Vagina (tissue), 2 donors: Measurements from ENCODE around the gene GLB1L3. TPM values are rescaled to one million over a fixed set of nuclear protein-coding genes. Genes with fewer than 3 reads are reported as not detected.

Experiments used
- DNase-seq, 2 donors: peaks; one replicate each; pipeline ENCODE4 v3.0.0-alpha.2; 2017; ENCODE audit errors: extremely low spot score in 2 of 2
- H3K27ac ChIP-seq: fragments of 200-600 bp; sonication (generic); one replicate; pipeline ENCODE4 v1.5.1; 2019
- H3K27me3 ChIP-seq: fragments of 200-600 bp; sonication (generic); one replicate; pipeline ENCODE4 v1.5.1; 2019
- H3K36me3 ChIP-seq, 2 donors: fragments of 200-600 bp; sonication (generic); one replicate each; pipeline ENCODE4 v1.5.1; 2017 to 2019
- H3K4me1 ChIP-seq: fragments of 200-600 bp; sonication (generic); one replicate; pipeline ENCODE4 v1.5.1; 2019
- H3K4me3 ChIP-seq, 2 donors: fragments of 200-600 bp; sonication (generic); 1 replicate in 1 of 2; 2 replicates in 1 of 2; pipeline ENCODE4 v1.5.1; 2016 to 2019
- H3K9me3 ChIP-seq: fragments of 200-600 bp; sonication (generic); one replicate; pipeline ENCODE4 v1.5.1; 2019
- POLR2A ChIP-seq, 2 donors: fragments of 450-650 bp; IDR thresholded peaks; one replicate each; pipeline ENCODE4 v1.6.1; 2017; ENCODE audit warnings: antibody characterized with exemption in 2 of 2, mild to moderate bottlenecking in 2 of 2, moderate library complexity in 2 of 2
- POLR2AphosphoS5 ChIP-seq, 2 donors: sonication (generic); formaldehyde crosslinking; IDR thresholded peaks; one replicate each; pipeline ENCODE4 v1.9.0; 2017; ENCODE audit warnings: antibody characterized with exemption in 2 of 2, mild to moderate bottlenecking in 2 of 2, low read depth in 1 of 2; ENCODE audit not compliant: insufficient read depth in 1 of 2
- intact Hi-C: fragments of 100-400 bp; cut with DNase I; formaldehyde crosslinking; loops from one replicate; pipeline ENCODE4 v1.15.1; 2023
- total RNA-seq: library from RNA; depleted of rRNA; stranded (reverse); fragments of >200 nt; gene quantifications from one replicate; pipeline ENCODE4 v1.2.3, GENCODE V29; 2016
- TF ChIP-seq, protein P1 (sequence below), 3 experiments: fragments of 450-650 bp in 2 of 3; fragments of 200-600 bp in 1 of 3; sonication (generic) in 1 of 3; IDR thresholded peaks; one replicate each; pipeline ENCODE4 v1.5.1; 2017 to 2019; ENCODE audit warnings: antibody characterized with exemption in 3 of 3, mild to moderate bottlenecking in 2 of 3, moderate library complexity in 2 of 3

The GLB1L3 gene
- total RNA-seq, 1 donor from 2014 or later, result 2.2 TPM

DNA sequence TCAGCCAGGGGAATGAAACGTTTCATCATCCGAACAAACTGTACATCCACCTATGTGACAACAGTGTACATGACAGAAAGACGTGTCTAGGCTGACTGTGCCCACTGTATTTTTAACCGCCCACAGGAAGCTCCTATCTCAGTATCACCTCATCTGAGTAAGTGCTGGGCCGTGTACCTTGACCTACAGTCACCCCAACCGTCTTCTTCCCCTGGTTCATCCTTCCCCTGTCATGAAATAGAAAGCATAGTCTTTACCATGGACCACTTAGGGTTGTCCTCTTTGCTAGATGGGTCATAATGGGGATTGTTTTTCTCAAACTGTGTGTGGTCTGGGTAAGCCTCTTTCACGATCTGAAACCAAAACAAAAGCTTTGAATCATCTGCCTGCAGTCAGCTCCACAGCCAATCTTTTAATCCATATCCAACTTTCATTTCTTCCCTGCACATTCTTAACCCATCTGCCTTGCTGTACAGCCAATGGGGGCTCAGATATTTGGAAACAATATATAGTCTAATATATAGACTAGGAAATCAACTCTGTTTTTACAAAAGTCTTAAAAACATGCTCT lies 27.2 kb upstream of the GLB1L3 start:
- no peak for DNase-seq
- Histone ChIP-seq H3K27ac (no peak overlapping the region), H3K4me3 (no peak overlapping the region), H3K4me1 (peaks cover 16% of the 10 kb centered on the region), H3K27me3 (no peaks in the 10 kb centered on the region), H3K9me3 (no peaks in the 10 kb centered on the region), H3K36me3 (peaks cover 0 to 47% of the 10 kb centered on the region in 2 donors)
- intact Hi-C loops, result no loop called here
- TF ChIP-seq POLR2A (IDR thresholded peaks at IDR 0.05) (no peak), POLR2AphosphoS5 (IDR thresholded peaks at IDR 0.05; ENCODE audit: insufficient read depth in 1 of 2, low read depth in 1 of 2) (no peak)
- TF ChIP-seq, protein P1, sequence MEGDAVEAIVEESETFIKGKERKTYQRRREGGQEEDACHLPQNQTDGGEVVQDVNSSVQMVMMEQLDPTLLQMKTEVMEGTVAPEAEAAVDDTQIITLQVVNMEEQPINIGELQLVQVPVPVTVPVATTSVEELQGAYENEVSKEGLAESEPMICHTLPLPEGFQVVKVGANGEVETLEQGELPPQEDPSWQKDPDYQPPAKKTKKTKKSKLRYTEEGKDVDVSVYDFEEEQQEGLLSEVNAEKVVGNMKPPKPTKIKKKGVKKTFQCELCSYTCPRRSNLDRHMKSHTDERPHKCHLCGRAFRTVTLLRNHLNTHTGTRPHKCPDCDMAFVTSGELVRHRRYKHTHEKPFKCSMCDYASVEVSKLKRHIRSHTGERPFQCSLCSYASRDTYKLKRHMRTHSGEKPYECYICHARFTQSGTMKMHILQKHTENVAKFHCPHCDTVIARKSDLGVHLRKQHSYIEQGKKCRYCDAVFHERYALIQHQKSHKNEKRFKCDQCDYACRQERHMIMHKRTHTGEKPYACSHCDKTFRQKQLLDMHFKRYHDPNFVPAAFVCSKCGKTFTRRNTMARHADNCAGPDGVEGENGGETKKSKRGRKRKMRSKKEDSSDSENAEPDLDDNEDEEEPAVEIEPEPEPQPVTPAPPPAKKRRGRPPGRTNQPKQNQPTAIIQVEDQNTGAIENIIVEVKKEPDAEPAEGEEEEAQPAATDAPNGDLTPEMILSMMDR (IDR thresholded peaks at IDR 0.05), result no peak

DNA sequence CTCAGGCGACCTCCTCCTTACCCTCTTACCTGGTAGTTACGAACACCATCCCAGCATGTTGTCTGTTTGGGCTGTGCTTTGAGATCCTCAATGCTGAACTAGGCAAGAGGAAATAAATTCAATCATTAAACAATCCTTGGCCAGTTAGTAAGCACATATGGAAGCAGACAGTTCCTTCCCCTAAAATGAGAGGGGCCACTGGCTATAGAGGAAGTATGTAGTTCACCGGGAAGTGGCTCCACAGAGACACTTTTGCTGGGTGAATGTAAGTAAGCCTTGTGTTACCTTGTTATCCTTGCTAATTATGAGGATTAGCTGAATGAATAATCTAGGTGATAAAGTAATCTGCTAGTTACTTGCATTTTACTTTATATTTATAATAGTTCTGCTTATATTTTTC lies 25.9 kb upstream of the GLB1L3 start:
- no peak for TF ChIP-seq POLR2A (IDR thresholded peaks at IDR 0.05)
- TF ChIP-seq POLR2AphosphoS5 (IDR thresholded peaks at IDR 0.05; ENCODE audit: insufficient read depth in 1 of 2, low read depth in 1 of 2), result no peak
- H3K36me3 ChIP-seq, result peaks cover 0 to 37% of the 10 kb centered on the region in 2 donors
- H3K9me3 ChIP-seq, result no peaks in the 10 kb centered on the region
- intact Hi-C loops, result no loop called here
- no peak overlapping the region for H3K27ac ChIP-seq
- peaks cover 24% of the 10 kb centered on the region for H3K4me1 ChIP-seq
- no peak for DNase-seq
- no peak overlapping the region for H3K4me3 ChIP-seq
- H3K27me3 ChIP-seq, result no peaks in the 10 kb centered on the region

DNA sequence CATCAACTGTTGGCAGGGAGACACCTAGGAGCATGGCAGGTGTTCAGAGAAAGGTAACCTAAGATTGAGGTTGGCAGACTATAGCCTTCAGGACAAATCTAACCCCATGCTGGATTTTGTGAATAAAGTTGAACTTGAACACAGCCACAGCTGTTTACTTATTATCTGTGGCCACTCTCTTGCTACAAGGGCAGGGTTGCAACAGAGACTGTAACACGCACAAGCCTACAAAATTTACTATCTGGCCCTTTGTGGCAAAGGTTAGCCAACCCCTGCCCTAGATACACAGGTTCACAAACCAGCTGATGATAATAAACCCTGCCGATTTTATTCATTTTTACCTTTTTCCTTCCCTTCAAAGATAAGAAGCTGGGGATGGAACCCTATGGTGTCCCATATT lies 25.5 kb upstream of the GLB1L3 start:
- Histone ChIP-seq H3K27ac (no peak overlapping the region), H3K36me3 (peaks cover 0 to 32% of the 10 kb centered on the region in 2 donors), H3K27me3 (no peaks in the 10 kb centered on the region), H3K4me3 (no peak overlapping the region), H3K4me1 (peaks cover 24% of the 10 kb centered on the region), H3K9me3 (no peaks in the 10 kb centered on the region)
- no peak for DNase-seq
- intact Hi-C loops, result no loop called here
- no peak for TF ChIP-seq POLR2AphosphoS5 (IDR thresholded peaks at IDR 0.05; ENCODE audit: insufficient read depth in 1 of 2, low read depth in 1 of 2)
- TF ChIP-seq POLR2A (IDR thresholded peaks at IDR 0.05), result no peak
- TF ChIP-seq, protein P1 (IDR thresholded peaks at IDR 0.05), result no peak

DNA sequence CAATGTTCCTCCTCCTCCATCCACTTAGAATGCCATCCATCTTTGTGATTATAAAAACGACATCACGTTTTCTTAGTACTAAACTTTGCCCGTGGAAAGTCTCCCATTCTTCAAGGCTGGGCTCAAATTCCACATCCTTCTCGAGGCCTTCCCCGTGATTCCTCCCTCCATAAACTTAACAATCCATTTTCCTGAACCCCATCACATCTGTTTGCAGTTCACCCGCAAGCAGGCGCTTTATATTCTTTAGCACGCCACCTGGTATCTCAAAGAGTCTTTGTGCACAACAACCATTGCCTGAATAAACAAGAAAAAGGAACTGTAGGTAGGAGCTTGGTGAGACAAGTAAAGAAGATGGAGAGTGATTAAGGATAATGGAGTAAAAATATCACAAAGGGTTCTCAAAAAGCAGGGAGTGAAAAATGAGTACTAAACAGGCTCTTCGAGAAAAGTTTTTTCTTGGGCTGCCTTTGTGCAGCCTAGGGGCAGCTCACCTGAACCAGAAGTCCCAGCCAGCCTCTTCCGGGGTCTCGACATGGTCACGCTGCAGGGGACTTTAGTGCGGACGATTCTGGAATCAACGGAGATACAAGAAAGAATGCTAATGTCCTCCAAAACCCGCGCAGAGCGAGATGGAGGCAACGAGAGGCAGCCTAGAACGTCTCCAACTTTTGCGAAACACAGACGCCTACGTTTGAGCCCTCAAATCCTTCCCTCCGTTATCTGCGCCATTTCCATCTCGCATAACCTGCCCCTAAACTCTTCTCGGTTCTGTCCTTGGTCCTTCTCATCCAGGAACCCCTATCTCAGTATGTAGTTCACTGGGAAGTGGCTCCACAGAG lies 23.6 kb upstream of the GLB1L3 start:
- peak overlapping the region; percentile 92 to 98 for H3K4me3 ChIP-seq
- intact Hi-C loops, result no loop called here
- TF ChIP-seq POLR2AphosphoS5 (IDR thresholded peaks at IDR 0.05; ENCODE audit: insufficient read depth in 1 of 2, low read depth in 1 of 2) (no peak), POLR2A (IDR thresholded peaks at IDR 0.05) (no peak)
- TF ChIP-seq, protein P1 (IDR thresholded peaks at IDR 0.05), result no peak
- peak overlapping the region; percentile 37 for H3K27ac ChIP-seq
- H3K36me3 ChIP-seq, result peaks cover 0 to 15% of the 10 kb centered on the region in 2 donors
- DNase-seq, result no peak
- H3K9me3 ChIP-seq, result no peaks in the 10 kb centered on the region
- peaks cover 24% of the 10 kb centered on the region for H3K4me1 ChIP-seq
- H3K27me3 ChIP-seq, result no peaks in the 10 kb centered on the region

DNA sequence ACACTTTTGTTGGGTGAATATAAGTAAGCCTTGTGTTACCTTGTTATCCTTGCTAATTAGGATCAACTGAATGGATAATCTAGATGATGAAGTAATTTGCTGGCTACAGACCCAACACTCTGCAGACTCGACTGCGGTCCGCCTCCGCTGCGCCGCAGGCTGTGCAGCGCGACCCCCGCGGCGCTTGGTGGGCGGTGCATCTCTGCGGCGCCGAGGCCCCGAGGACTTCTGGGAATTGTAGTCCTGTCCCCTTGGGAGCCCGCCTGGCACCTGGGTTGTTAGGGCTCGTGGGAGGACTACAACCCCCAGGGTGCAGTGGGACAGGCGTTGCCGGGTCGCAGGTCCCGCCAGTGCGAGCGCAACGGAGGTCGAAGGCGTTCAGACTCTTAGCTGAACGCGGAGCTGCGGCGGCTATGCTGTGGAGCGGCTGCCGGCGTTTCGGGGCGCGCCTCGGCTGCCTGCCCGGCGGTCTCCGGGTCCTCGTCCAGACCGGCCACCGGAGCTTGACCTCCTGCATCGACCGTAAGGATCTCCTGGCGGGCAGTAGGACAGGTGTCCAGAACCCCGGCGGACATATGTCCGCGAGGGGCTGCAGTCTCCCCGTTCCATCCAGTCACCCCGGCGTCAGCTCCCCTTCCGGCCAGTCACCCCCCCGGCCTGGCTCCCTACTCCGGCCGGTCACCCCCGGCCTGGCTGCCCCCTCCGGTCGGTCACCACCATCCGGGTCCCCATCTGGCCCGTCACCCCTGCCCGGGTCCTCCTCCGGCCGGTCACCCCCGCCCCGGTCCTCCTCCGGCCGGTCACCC lies 22.8 kb upstream of the GLB1L3 start, which contains the start of the genes ACAD8 and THYN1:
TSS of gene ACAD8 (plus strand) at position 381 of the 806 bp plus-strand sequence. CDS start at position 414, 33 bp downstream.
TSS of gene THYN1 (minus strand) at position 165 of the 806 bp plus-strand sequence. CDS start 470 bp downstream, outside the sequence.
- peak in 1 of 2 donors; percentile 97 for DNase-seq
- peaks cover 0 to 15% of the 10 kb centered on the region in 2 donors for H3K36me3 ChIP-seq
- peak within 1 kb of the TSS; percentile 92 to 98 for H3K4me3 ChIP-seq
- no peaks in the 10 kb centered on the region for H3K27me3 ChIP-seq
- TF ChIP-seq POLR2AphosphoS5 (IDR thresholded peaks at IDR 0.05; ENCODE audit: insufficient read depth in 1 of 2, low read depth in 1 of 2) (peak; percentile 97), POLR2A (IDR thresholded peaks at IDR 0.05) (peak in 1 of 2 donors; percentile 45)
- TF ChIP-seq, protein P1 (IDR thresholded peaks at IDR 0.05), result peak in 1 of 3 experiments; percentile 54
- peak within 1 kb of the TSS; percentile 72 for H3K27ac ChIP-seq
- H3K4me1 ChIP-seq, result peaks cover 24% of the 10 kb centered on the region
- intact Hi-C loops, result no loop called here
- H3K9me3 ChIP-seq, result no peaks in the 10 kb centered on the region
